Neural cell (in vitro differentiated cells): Measurements from ENCODE around the gene YKT6.

Source experiments
- CTCF ChIP-seq: fragments of 450-650 bp; IDR thresholded peaks from 2 replicates; pipeline ENCODE4 v1.5.1; 2014; ENCODE audit warnings: antibody characterized with exemption, mild to moderate bottlenecking, moderate library complexity; ENCODE audit not compliant: poor library complexity, severe bottlenecking
- EZH2 ChIP-seq: fragments of 200-600, 300-800 bp; shearing (Covaris generic), sonication (generic); IDR thresholded peaks from 2 replicates; pipeline ENCODE4 v1.6.1; 2014; ENCODE audit warnings: antibody characterized with exemption, low read length, borderline replicate concordance, mild to moderate bottlenecking; ENCODE audit not compliant: insufficient read depth, poor library complexity, severe bottlenecking
- RAD21 ChIP-seq: fragments of 450-650 bp; conservative IDR thresholded peaks from 2 replicates; pipeline ENCODE4 v1.6.1; 2014; ENCODE audit warnings: antibody characterized with exemption, mild to moderate bottlenecking, moderate library complexity
- SMC3 ChIP-seq: fragments of 450-650 bp; conservative IDR thresholded peaks from 2 replicates; pipeline ENCODE4 v1.6.1; 2014; ENCODE audit warnings: antibody characterized with exemption, mild to moderate bottlenecking, moderate library complexity; ENCODE audit not compliant: poor library complexity

GRCh38 chr7:44235582-44236332 lies 35.0 kb downstream of the YKT6 start:
- TF ChIP-seq RAD21, result no peak
- TF ChIP-seq CTCF, result no peak
- TF ChIP-seq SMC3, result no peak
- no peak for TF ChIP-seq EZH2
